ENCODE data around the gene THOC6. TPM values are rescaled to one million over a fixed set of nuclear protein-coding genes. Genes with fewer than 3 reads are reported as not detected.

Gene THOC6
- total and polyA plus RNA-seq, 2 donors = 36.8 to 37.6 TPM

- Histone ChIP-seq H3K4me1 (ENCODE audit: control insufficient read depth in 2 of 2, insufficient read depth in 2 of 2, low read length in 2 of 2) (peaks cover 3 to 14% of the 10 kb centered on the region in 2 donors), H3K9me3 (ENCODE audit: control insufficient read depth in 2 of 2, insufficient read depth in 1 of 2, low read length in 1 of 2) (peaks cover 0 to 13% of the 10 kb centered on the region in 2 donors), H3K4me3 (ENCODE audit: low read length in 2 of 2) (no peak overlapping the region), H3K27ac (ENCODE audit: low read depth in 1 of 2, low read length in 1 of 2) (no peak overlapping the region), H3K27me3 (ENCODE audit: control insufficient read depth in 2 of 2, insufficient read depth in 1 of 2, low read length in 1 of 2) (peaks cover 67 to 97% of the 10 kb centered on the region in 2 donors), H3K36me3 (ENCODE audit: control insufficient read depth in 2 of 2, insufficient read depth in 2 of 2, low read length in 1 of 2) (no peaks in the 10 kb centered on the region)
- no peak for DNase-seq (ENCODE audit: low read depth in 6 of 9, low spot score in 9 of 9)
- 92% methylated on average over 6 of the region's 6 CpGs for WGBS
Measured at GRCh38 chr16:3044708-3045107, 20.9 kb downstream of the THOC6 start.

GRCh38 chr16:3045758-3046640 lies 22.2 kb downstream of the THOC6 start, which contains the start of gene MMP25:
Gene MMP25 (plus strand): TSS chr16:3046561. CDS start chr16:3046918, 357 bp downstream.
- Histone ChIP-seq H3K27ac (ENCODE audit: low read depth in 1 of 2, low read length in 1 of 2) (no peak within 1 kb of the TSS), H3K4me3 (ENCODE audit: low read length in 2 of 2) (peak within 1 kb of the TSS; percentile 10 to 38), H3K36me3 (ENCODE audit: control insufficient read depth in 2 of 2, insufficient read depth in 2 of 2, low read length in 1 of 2) (no peaks in the 10 kb centered on the region), H3K4me1 (ENCODE audit: control insufficient read depth in 2 of 2, insufficient read depth in 2 of 2, low read length in 2 of 2) (peaks cover 3 to 14% of the 10 kb centered on the region in 2 donors), H3K27me3 (ENCODE audit: control insufficient read depth in 2 of 2, insufficient read depth in 1 of 2, low read length in 1 of 2) (peaks cover 68 to 100% of the 10 kb centered on the region in 2 donors), H3K9me3 (ENCODE audit: control insufficient read depth in 2 of 2, insufficient read depth in 1 of 2, low read length in 1 of 2) (peaks cover 0 to 13% of the 10 kb centered on the region in 2 donors)
- DNase-seq (ENCODE audit: low read depth in 6 of 9, low spot score in 9 of 9) = no peak
- 1% methylated on average over 86 of the region's 86 CpGs for WGBS

- 6% methylated on average over 54 of the region's 54 CpGs for WGBS
Measured at GRCh38 chr16:3046641-3047386, 23.0 kb downstream of the THOC6 start.

GRCh38 chr16:3047387-3047720 lies 23.5 kb downstream of the THOC6 start:
- peaks cover 61 to 91% of the 10 kb centered on the region in 2 donors for H3K27me3 ChIP-seq (ENCODE audit: control insufficient read depth in 2 of 2, insufficient read depth in 1 of 2, low read length in 1 of 2)
- WGBS = 17% methylated on average over 13 of the region's 13 CpGs
- no peak overlapping the region for H3K27ac ChIP-seq (ENCODE audit: low read depth in 1 of 2, low read length in 1 of 2)
- peaks cover 3 to 14% of the 10 kb centered on the region in 2 donors for H3K4me1 ChIP-seq (ENCODE audit: control insufficient read depth in 2 of 2, insufficient read depth in 2 of 2, low read length in 2 of 2)
- H3K36me3 ChIP-seq (ENCODE audit: control insufficient read depth in 2 of 2, insufficient read depth in 2 of 2, low read length in 1 of 2) = no peaks in the 10 kb centered on the region
- H3K4me3 ChIP-seq (ENCODE audit: low read length in 2 of 2) = no peak overlapping the region
- H3K9me3 ChIP-seq (ENCODE audit: control insufficient read depth in 2 of 2, insufficient read depth in 1 of 2, low read length in 1 of 2) = peaks cover 0 to 13% of the 10 kb centered on the region in 2 donors
- no peak for DNase-seq (ENCODE audit: low read depth in 6 of 9, low spot score in 9 of 9)

More at GRCh38 chr16:3046641-3047386, 23.0 kb downstream of the THOC6 start:
- no peak for DNase-seq (ENCODE audit: low read depth in 6 of 9, low spot score in 9 of 9)
- H3K27me3 ChIP-seq (ENCODE audit: control insufficient read depth in 2 of 2, insufficient read depth in 1 of 2, low read length in 1 of 2) = peaks cover 65 to 97% of the 10 kb centered on the region in 2 donors
- peaks cover 3 to 14% of the 10 kb centered on the region in 2 donors for H3K4me1 ChIP-seq (ENCODE audit: control insufficient read depth in 2 of 2, insufficient read depth in 2 of 2, low read length in 2 of 2)
- H3K36me3 ChIP-seq (ENCODE audit: control insufficient read depth in 2 of 2, insufficient read depth in 2 of 2, low read length in 1 of 2) = no peaks in the 10 kb centered on the region
- no peak overlapping the region for H3K27ac ChIP-seq (ENCODE audit: low read depth in 1 of 2, low read length in 1 of 2)
- H3K4me3 ChIP-seq (ENCODE audit: low read length in 2 of 2) = peak overlapping the region in 1 of 2 donors; percentile 15
- peaks cover 0 to 13% of the 10 kb centered on the region in 2 donors for H3K9me3 ChIP-seq (ENCODE audit: control insufficient read depth in 2 of 2, insufficient read depth in 1 of 2, low read length in 1 of 2)

DNA sequence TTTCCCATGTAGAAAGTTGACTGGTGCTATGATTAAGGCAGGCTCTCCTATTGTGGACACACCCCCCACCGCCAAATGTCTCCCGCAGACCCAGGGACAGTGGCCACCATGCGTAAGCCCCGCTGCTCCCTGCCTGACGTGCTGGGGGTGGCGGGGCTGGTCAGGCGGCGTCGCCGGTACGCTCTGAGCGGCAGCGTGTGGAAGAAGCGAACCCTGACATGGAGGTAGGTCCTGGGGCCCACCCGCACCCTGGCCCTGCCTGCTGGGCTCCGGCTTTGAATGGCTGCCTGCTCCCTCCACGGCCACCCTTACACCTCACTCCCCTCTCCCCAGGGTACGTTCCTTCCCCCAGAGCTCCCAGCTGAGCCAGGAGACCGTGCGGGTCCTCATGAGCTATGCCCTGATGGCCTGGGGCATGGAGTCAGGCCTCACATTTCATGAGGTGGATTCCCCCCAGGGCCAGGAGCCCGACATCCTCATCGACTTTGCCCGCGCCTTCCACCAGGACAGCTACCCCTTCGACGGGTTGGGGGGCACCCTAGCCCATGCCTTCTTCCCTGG lies 26.2 kb downstream of the THOC6 start:
- H3K27me3 ChIP-seq (ENCODE audit: control insufficient read depth in 2 of 2, insufficient read depth in 1 of 2, low read length in 1 of 2) = peaks cover 42 to 65% of the 10 kb centered on the region in 2 donors
- H3K36me3 ChIP-seq (ENCODE audit: control insufficient read depth in 2 of 2, insufficient read depth in 2 of 2, low read length in 1 of 2) = peaks cover 8% of the 10 kb centered on the region in 2 donors
- DNase-seq (ENCODE audit: low read depth in 6 of 9, low spot score in 9 of 9) = no peak
- H3K4me1 ChIP-seq (ENCODE audit: control insufficient read depth in 2 of 2, insufficient read depth in 2 of 2, low read length in 2 of 2) = peaks cover 3 to 21% of the 10 kb centered on the region in 2 donors
- WGBS = 88% methylated on average over 26 of the region's 26 CpGs
- H3K27ac ChIP-seq (ENCODE audit: low read depth in 1 of 2, low read length in 1 of 2) = no peak overlapping the region
- H3K4me3 ChIP-seq (ENCODE audit: low read length in 2 of 2) = no peak overlapping the region
- peaks cover 0 to 9% of the 10 kb centered on the region in 2 donors for H3K9me3 ChIP-seq (ENCODE audit: control insufficient read depth in 2 of 2, insufficient read depth in 1 of 2, low read length in 1 of 2)

DNA sequence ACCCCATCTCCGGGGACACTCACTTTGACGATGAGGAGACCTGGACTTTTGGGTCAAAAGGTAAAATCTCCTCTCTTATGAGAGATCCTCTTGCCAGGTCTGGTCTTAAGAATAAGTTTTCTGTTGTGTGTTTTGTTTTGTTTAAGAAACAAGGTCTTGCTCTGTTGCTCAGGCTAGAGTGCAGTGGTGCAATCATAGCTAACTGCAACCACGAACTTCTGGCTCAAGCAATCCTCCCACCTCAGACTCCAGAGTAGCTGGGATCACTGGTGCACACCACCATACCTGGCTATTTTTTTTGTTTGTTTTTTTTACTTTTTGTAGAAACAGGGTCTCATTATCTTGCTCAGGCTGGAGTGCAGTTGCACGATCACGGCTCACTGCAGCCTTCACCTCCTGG lies 26.7 kb downstream of the THOC6 start:
- Histone ChIP-seq H3K4me1 (ENCODE audit: control insufficient read depth in 2 of 2, insufficient read depth in 2 of 2, low read length in 2 of 2) (peaks cover 3 to 22% of the 10 kb centered on the region in 2 donors), H3K9me3 (ENCODE audit: control insufficient read depth in 2 of 2, insufficient read depth in 1 of 2, low read length in 1 of 2) (peaks cover 0 to 5% of the 10 kb centered on the region in 2 donors), H3K27ac (ENCODE audit: low read depth in 1 of 2, low read length in 1 of 2) (no peak overlapping the region), H3K36me3 (ENCODE audit: control insufficient read depth in 2 of 2, insufficient read depth in 2 of 2, low read length in 1 of 2) (peaks cover 8 to 11% of the 10 kb centered on the region in 2 donors), H3K27me3 (ENCODE audit: control insufficient read depth in 2 of 2, insufficient read depth in 1 of 2, low read length in 1 of 2) (peaks cover 38 to 60% of the 10 kb centered on the region in 2 donors), H3K4me3 (ENCODE audit: low read length in 2 of 2) (no peak overlapping the region)
- WGBS = 86% methylated on average over 5 of the region's 5 CpGs
- DNase-seq (ENCODE audit: low read depth in 6 of 9, low spot score in 9 of 9) = no peak

DNA sequence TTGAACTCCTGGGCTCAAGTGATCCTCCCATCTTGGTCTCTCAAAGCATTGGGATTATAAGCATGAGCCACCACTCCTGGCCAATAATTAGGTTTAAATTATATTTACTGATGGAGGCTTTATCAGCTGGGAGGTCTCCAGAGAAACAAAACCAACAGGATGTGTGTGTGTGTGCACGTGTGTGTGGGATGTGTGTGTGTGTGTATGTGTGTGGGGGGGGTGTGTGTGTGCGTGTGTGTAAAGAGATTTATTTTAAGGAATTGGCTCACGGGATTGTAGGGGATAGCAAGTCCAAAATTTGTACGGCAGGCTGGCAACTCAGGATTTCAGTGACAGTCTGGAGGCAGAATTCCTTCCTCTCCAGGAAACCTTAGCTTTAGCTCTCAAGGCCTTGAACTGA lies 27.2 kb downstream of the THOC6 start:
- WGBS = 45% methylated on average over 4 of the region's 4 CpGs
- H3K36me3 ChIP-seq (ENCODE audit: control insufficient read depth in 2 of 2, insufficient read depth in 2 of 2, low read length in 1 of 2) = peaks cover 8 to 14% of the 10 kb centered on the region in 2 donors
- peaks cover 34 to 55% of the 10 kb centered on the region in 2 donors for H3K27me3 ChIP-seq (ENCODE audit: control insufficient read depth in 2 of 2, insufficient read depth in 1 of 2, low read length in 1 of 2)
- peaks cover 3 to 20% of the 10 kb centered on the region in 2 donors for H3K4me1 ChIP-seq (ENCODE audit: control insufficient read depth in 2 of 2, insufficient read depth in 2 of 2, low read length in 2 of 2)
- peaks cover 0 to 4% of the 10 kb centered on the region in 2 donors for H3K9me3 ChIP-seq (ENCODE audit: control insufficient read depth in 2 of 2, insufficient read depth in 1 of 2, low read length in 1 of 2)
- no peak overlapping the region for H3K4me3 ChIP-seq (ENCODE audit: low read length in 2 of 2)
- no peak overlapping the region for H3K27ac ChIP-seq (ENCODE audit: low read depth in 1 of 2, low read length in 1 of 2)
- no peak for DNase-seq (ENCODE audit: low read depth in 6 of 9, low spot score in 9 of 9)

DNA sequence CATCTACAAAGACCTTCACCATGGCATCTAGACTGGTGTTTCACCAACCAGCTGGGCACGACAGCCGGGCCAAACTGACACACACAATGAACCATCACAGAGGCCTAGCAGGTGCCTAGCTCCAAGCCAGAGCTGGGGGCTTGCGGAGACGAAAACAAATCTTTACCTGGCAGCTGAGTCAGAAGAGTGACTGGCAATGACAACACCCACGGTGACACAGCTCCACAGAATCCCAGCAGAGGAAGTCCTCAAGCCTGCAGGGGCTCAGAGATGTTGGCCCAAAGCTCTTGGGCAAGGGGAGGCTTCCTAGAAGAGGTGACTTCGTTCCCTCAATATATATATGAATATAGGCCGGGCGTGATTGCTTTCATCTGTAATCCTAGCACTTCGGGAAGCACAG lies 27.7 kb downstream of the THOC6 start:
- Histone ChIP-seq H3K9me3 (ENCODE audit: control insufficient read depth in 2 of 2, insufficient read depth in 1 of 2, low read length in 1 of 2) (peaks cover 0 to 4% of the 10 kb centered on the region in 2 donors), H3K36me3 (ENCODE audit: control insufficient read depth in 2 of 2, insufficient read depth in 2 of 2, low read length in 1 of 2) (peaks cover 8 to 14% of the 10 kb centered on the region in 2 donors), H3K27ac (ENCODE audit: low read depth in 1 of 2, low read length in 1 of 2) (no peak overlapping the region), H3K27me3 (ENCODE audit: control insufficient read depth in 2 of 2, insufficient read depth in 1 of 2, low read length in 1 of 2) (peaks cover 29 to 50% of the 10 kb centered on the region in 2 donors), H3K4me3 (ENCODE audit: low read length in 2 of 2) (no peak overlapping the region), H3K4me1 (ENCODE audit: control insufficient read depth in 2 of 2, insufficient read depth in 2 of 2, low read length in 2 of 2) (peaks cover 3 to 17% of the 10 kb centered on the region in 2 donors)
- no peak for DNase-seq (ENCODE audit: low read depth in 6 of 9, low spot score in 9 of 9)
- WGBS = 85% methylated on average over 9 of the region's 9 CpGs
